Measurements from ENCODE around the gene GPR179. TPM values are rescaled to one million over a fixed set of nuclear protein-coding genes. Genes with fewer than 3 reads are reported as not detected.

GPR179 gene
- total RNA-seq, 1 experiment from 2014 or later, result 0.06 TPM

GRCh38 chr17:38342886-38343607 is 709 bp downstream of the GPR179 start:
- DNase-seq (ENCODE audit: low spot score), result no peak

- DNase-seq (ENCODE audit: low spot score), result no peak
Measured at GRCh38 chr17:38341035-38341721, 2.6 kb downstream of the GPR179 start.

GRCh38 chr17:38339891-38340290 is 3.9 kb downstream of the GPR179 start:
- no peak for DNase-seq (ENCODE audit: low spot score)

GRCh38 chr17:38338535-38338934 is 5.2 kb downstream of the GPR179 start:
- no peak for DNase-seq (ENCODE audit: low spot score)

- no peak for DNase-seq (ENCODE audit: low spot score)
Measured at GRCh38 chr17:38338053-38338452, 5.7 kb downstream of the GPR179 start.

GRCh38 chr17:38336838-38337237 is 6.9 kb downstream of the GPR179 start:
- DNase-seq (ENCODE audit: low spot score), result no peak

GRCh38 chr17:38334480-38335364 is 9.0 kb downstream of the GPR179 start:
- no peak for DNase-seq (ENCODE audit: low spot score)

- no peak for DNase-seq (ENCODE audit: low spot score)
Measured at GRCh38 chr17:38333635-38334295, 10.0 kb downstream of the GPR179 start.

GRCh38 chr17:38332735-38333134 is 11.0 kb downstream of the GPR179 start:
- DNase-seq (ENCODE audit: low spot score), result no peak

- no peak for DNase-seq (ENCODE audit: low spot score)
Measured at GRCh38 chr17:38330941-38331411, 12.8 kb downstream of the GPR179 start.

GRCh38 chr17:38329808-38330730 is 13.7 kb downstream of the GPR179 start:
- no peak for DNase-seq (ENCODE audit: low spot score)

GRCh38 chr17:38329284-38329683 is 14.5 kb downstream of the GPR179 start:
- DNase-seq (ENCODE audit: low spot score), result no peak

GRCh38 chr17:38328620-38329019 is 15.1 kb downstream of the GPR179 start:
- no peak for DNase-seq (ENCODE audit: low spot score)

GRCh38 chr17:38327936-38328335 is 15.8 kb downstream of the GPR179 start:
- DNase-seq (ENCODE audit: low spot score), result no peak

GRCh38 chr17:38326996-38327792 is 16.6 kb downstream of the GPR179 start:
- DNase-seq (ENCODE audit: low spot score), result no peak

GRCh38 chr17:38325221-38325851 is 18.4 kb downstream of the GPR179 start:
- no peak for DNase-seq (ENCODE audit: low spot score)

GRCh38 chr17:38324772-38325171 is 19.0 kb downstream of the GPR179 start:
- DNase-seq (ENCODE audit: low spot score), result no peak

GRCh38 chr17:38324141-38324697 is 19.5 kb downstream of the GPR179 start:
- no peak for DNase-seq (ENCODE audit: low spot score)

- DNase-seq (ENCODE audit: low spot score), result no peak
Measured at GRCh38 chr17:38322897-38323296, 20.9 kb downstream of the GPR179 start.
